Measurements from ENCODE around the gene PPFIBP1.

Gene PPFIBP1

GRCh38 chr12:27523305-27523641, 733 bp upstream of the PPFIBP1 start:
- no peak for TF ChIP-seq CTCF (IDR thresholded peaks at IDR 0.05)

- no peak for TF ChIP-seq CTCF (IDR thresholded peaks at IDR 0.05)
Measured at GRCh38 chr12:27524494-27524835, 459 bp downstream of the PPFIBP1 start.

GRCh38 chr12:27524839-27525753, 1.1 kb downstream of the PPFIBP1 start:
- no peak for TF ChIP-seq CTCF (IDR thresholded peaks at IDR 0.05)

- TF ChIP-seq CTCF (IDR thresholded peaks at IDR 0.05) = no peak
Measured at GRCh38 chr12:27527512-27527911, 3.5 kb downstream of the PPFIBP1 start.

GRCh38 chr12:27528788-27529187, 4.8 kb downstream of the PPFIBP1 start:
- TF ChIP-seq CTCF (IDR thresholded peaks at IDR 0.05) = no peak

GRCh38 chr12:27530157-27530922, 6.3 kb downstream of the PPFIBP1 start:
- no peak for TF ChIP-seq CTCF (IDR thresholded peaks at IDR 0.05)

- no peak for TF ChIP-seq CTCF (IDR thresholded peaks at IDR 0.05)
Measured at GRCh38 chr12:27531896-27532295, 7.9 kb downstream of the PPFIBP1 start.

Data from LNCAP (cell line).